Vagina (tissue), 2 donors: Measurements from ENCODE around the gene ANTXR1.

ENCODE experiments used
- CTCF ChIP-seq, 3 experiments: fragments of 450-650 bp in 2 of 3; fragments of 200-600 bp in 1 of 3; sonication (generic) in 1 of 3; IDR thresholded peaks; one replicate each; pipeline ENCODE4 v1.5.1; 2017 to 2019; ENCODE audit warnings: antibody characterized with exemption in 3 of 3, mild to moderate bottlenecking in 2 of 3, moderate library complexity in 2 of 3
- POLR2AphosphoS5 ChIP-seq, 2 donors: sonication (generic); formaldehyde crosslinking; IDR thresholded peaks; one replicate each; pipeline ENCODE4 v1.9.0; 2017; ENCODE audit warnings: antibody characterized with exemption in 2 of 2, mild to moderate bottlenecking in 2 of 2, low read depth in 1 of 2; ENCODE audit not compliant: insufficient read depth in 1 of 2

- TF ChIP-seq CTCF (IDR thresholded peaks at IDR 0.05) (peak; percentile 63 to 90 (median 84)), POLR2AphosphoS5 (IDR thresholded peaks at IDR 0.05; ENCODE audit: insufficient read depth in 1 of 2, low read depth in 1 of 2) (no peak)
These were observed 453 bp upstream of the ANTXR1 start for GRCh38 chr2:69012310-69013141.
